HG02763 (cell line): ENCODE results near the gene BTBD3.

Experiments used
- ATAC-seq: cut with Tn5 transposase; IDR thresholded peaks from one replicate; pipeline ENCODE4 v1.9.1; 2021; ENCODE audit warnings: mild to moderate bottlenecking, moderate library complexity; ENCODE audit not compliant: unreplicated experiment

The BTBD3 gene

GRCh38 chr20:11965602-11966001 lies 47.9 kb downstream of the BTBD3 start:
- no peak for ATAC-seq

- ATAC-seq = no peak
Observed at GRCh38 chr20:11966186-11966585, 48.5 kb downstream of the BTBD3 start.

- no peak for ATAC-seq
Observed at GRCh38 chr20:11970243-11970836, 52.6 kb downstream of the BTBD3 start.

GRCh38 chr20:11972478-11972877 lies 54.8 kb downstream of the BTBD3 start:
- no peak for ATAC-seq
